H9 (cell line): ENCODE data around the gene TMEM44. TPM values are rescaled to one million over a fixed set of nuclear protein-coding genes. Genes with fewer than 3 reads are reported as not detected.
"Not testable (repeated sequence)": the region's sequence is repeated elsewhere in the genome, so short reads cannot be mapped to it uniquely, and the experiment has no call there.

Experiments used
- DNase-seq: peaks from one replicate; pipeline ENCODE4 v3.0.0-alpha.2; 2017
- H2AFZ ChIP-seq: one replicate; pipeline ENCODE4 v1.6.1; 2013; ENCODE audit warnings: mild to moderate bottlenecking, low read length, control low read depth, moderate library complexity
- H2AK5ac ChIP-seq: 2 replicates; pipeline ENCODE4 v1.6.1; 2013; ENCODE audit warnings: low read length, control low read depth, mixed read lengths; ENCODE audit not compliant: insufficient read length
- H2BK120ac ChIP-seq: one replicate; pipeline ENCODE4 v1.6.1; 2013; ENCODE audit warnings: low read depth, mild to moderate bottlenecking, low read length, control low read depth, inconsistent platforms; ENCODE audit not compliant: poor library complexity, severe bottlenecking
- H2BK12ac ChIP-seq: 2 replicates; pipeline ENCODE4 v1.6.1; 2013; ENCODE audit warnings: low read length, control low read depth, mixed read lengths, low read depth; ENCODE audit not compliant: insufficient read length
- H2BK15ac ChIP-seq: 2 replicates; pipeline ENCODE4 v1.6.1; 2013; ENCODE audit warnings: low read depth, low read length, control low read depth
- H2BK20ac ChIP-seq: one replicate; pipeline ENCODE4 v1.6.1; 2013; ENCODE audit warnings: low read depth, mild to moderate bottlenecking, low read length, control low read depth, inconsistent platforms; ENCODE audit not compliant: poor library complexity, severe bottlenecking
- H2BK5ac ChIP-seq: 2 replicates; pipeline ENCODE4 v1.6.1; 2013; ENCODE audit warnings: low read length, control low read depth, mixed read lengths; ENCODE audit not compliant: insufficient read length
- H3K14ac ChIP-seq: 2 replicates; pipeline ENCODE4 v1.6.1; 2013; ENCODE audit warnings: low read length, control low read depth; ENCODE audit not compliant: insufficient read depth
- H3K18ac ChIP-seq: 2 replicates; pipeline ENCODE4 v1.6.1; 2013; ENCODE audit warnings: low read depth, mild to moderate bottlenecking, mixed read lengths, low read length, control low read depth; ENCODE audit not compliant: insufficient read length
- H3K23ac ChIP-seq: 2 replicates; pipeline ENCODE4 v1.6.1; 2013; ENCODE audit warnings: low read length, control low read depth, mixed read lengths, low read depth; ENCODE audit not compliant: insufficient read length
- H3K23me2 ChIP-seq: 2 replicates; pipeline ENCODE4 v1.6.1; 2013; ENCODE audit warnings: low read depth, mild to moderate bottlenecking, mixed read lengths, low read length, control low read depth; ENCODE audit not compliant: insufficient read length, poor library complexity, severe bottlenecking
- H3K27ac ChIP-seq: 2 replicates; pipeline ENCODE4 v1.5.1; 2013; ENCODE audit warnings: low read length, control low read depth, mixed read lengths, low read depth; ENCODE audit not compliant: insufficient read length
- H3K27me3 ChIP-seq: 2 replicates; pipeline ENCODE4 v1.6.1; 2013; ENCODE audit warnings: low read length, control low read depth, inconsistent platforms; ENCODE audit not compliant: insufficient read depth
- H3K4ac ChIP-seq: 2 replicates; pipeline ENCODE4 v1.6.1; 2013; ENCODE audit warnings: low read depth, mild to moderate bottlenecking, control low read depth, inconsistent platforms, low read length, moderate library complexity
- H3K4me1 ChIP-seq: 2 replicates; pipeline ENCODE4 v1.6.1; 2013; ENCODE audit warnings: low read length, control low read depth, inconsistent platforms; ENCODE audit not compliant: insufficient read depth
- H3K4me2 ChIP-seq: 2 replicates; pipeline ENCODE4 v1.6.1; 2013; ENCODE audit warnings: low read length, control low read depth, mixed read lengths; ENCODE audit not compliant: insufficient read length, insufficient read depth
- H3K56ac ChIP-seq: 2 replicates; pipeline ENCODE4 v1.6.1; 2013; ENCODE audit warnings: low read depth, mild to moderate bottlenecking, mixed read lengths, low read length, control low read depth; ENCODE audit not compliant: insufficient read length
- H3K79me1 ChIP-seq: 2 replicates; pipeline ENCODE4 v1.6.1; 2013; ENCODE audit warnings: low read depth, mild to moderate bottlenecking, moderate library complexity, low read length, control low read depth, inconsistent platforms; ENCODE audit not compliant: insufficient read depth, poor library complexity, severe bottlenecking
- H3K79me2 ChIP-seq: 2 replicates; pipeline ENCODE4 v1.6.1; 2013; ENCODE audit warnings: low read length, control low read depth, inconsistent platforms; ENCODE audit not compliant: insufficient read depth
- H3K9ac ChIP-seq: 2 replicates; pipeline ENCODE4 v1.6.1; 2013; ENCODE audit warnings: low read length, control low read depth, mixed read lengths; ENCODE audit not compliant: insufficient read length; ENCODE audit errors: extremely low read depth
- H3K9me3 ChIP-seq: one replicate; pipeline ENCODE4 v1.6.1; 2013; ENCODE audit warnings: low read depth, low read length, inconsistent platforms; ENCODE audit not compliant: control insufficient read depth
- H3T11ph ChIP-seq: one replicate; pipeline ENCODE4 v1.6.1; 2013; ENCODE audit warnings: mild to moderate bottlenecking, low read length, control low read depth, inconsistent platforms
- H4K20me1 ChIP-seq: one replicate; pipeline ENCODE4 v1.6.1; 2013; ENCODE audit not compliant: control insufficient read depth, insufficient read length, insufficient read depth
- H4K5ac ChIP-seq: 2 replicates; pipeline ENCODE4 v1.6.1; 2013; ENCODE audit warnings: low read depth, mild to moderate bottlenecking, mixed read lengths, low read length, control low read depth; ENCODE audit not compliant: insufficient read length
- H4K8ac ChIP-seq: replicated peaks from 2 replicates; pipeline ENCODE4 v1.6.1; 2013; ENCODE audit warnings: low read length, control low read depth, mixed read lengths, low read depth; ENCODE audit not compliant: insufficient read length
- H4K91ac ChIP-seq: 2 replicates; pipeline ENCODE4 v1.6.1; 2013; ENCODE audit warnings: low read depth, mild to moderate bottlenecking, moderate library complexity, mixed read lengths, low read length, control low read depth; ENCODE audit not compliant: insufficient read length
- H3K27ac Mint-ChIP-seq, 3 experiments: 2 replicates in 2 of 3; 3 replicates in 1 of 3; pipeline ENCODE4 v1.8.0; 2020 to 2021; ENCODE audit warnings: mixed read lengths in 3 of 3, mild to moderate bottlenecking in 1 of 3, moderate library complexity in 1 of 3
- H3K27me3 Mint-ChIP-seq: 2 replicates; pipeline ENCODE4 v1.8.0; 2021; ENCODE audit warnings: low read depth, mild to moderate bottlenecking, moderate library complexity, mixed read lengths
- H3K36me3 Mint-ChIP-seq, 3 experiments: 2 replicates in 2 of 3; 3 replicates in 1 of 3; pipeline ENCODE4 v1.8.0; 2020 to 2021; ENCODE audit warnings: low read depth in 3 of 3, mixed read lengths in 3 of 3; ENCODE audit not compliant: insufficient read depth in 1 of 3
- H3K4me1 Mint-ChIP-seq, 2 experiments: 2 replicates each; pipeline ENCODE4 v1.8.0; 2020; ENCODE audit warnings: mixed read lengths in 2 of 2
- H3K4me3 Mint-ChIP-seq, 2 experiments: 2 replicates in 1 of 2; 3 replicates in 1 of 2; pipeline ENCODE4 v1.8.0; 2020 to 2021; ENCODE audit warnings: mild to moderate bottlenecking in 2 of 2, mixed read lengths in 2 of 2, moderate library complexity in 1 of 2
- H3K9me3 Mint-ChIP-seq, 2 experiments: 2 replicates in 1 of 2; 3 replicates in 1 of 2; pipeline ENCODE4 v1.8.0; 2020; ENCODE audit warnings: mild to moderate bottlenecking in 2 of 2, mixed read lengths in 2 of 2, moderate library complexity in 1 of 2
- CTCF ChIP-seq: fragments of 200-600 bp; sonication (generic); conservative IDR thresholded peaks from 3 replicates; pipeline ENCODE4 v1.8.0; 2021; ENCODE audit warnings: antibody characterized with exemption, mild to moderate bottlenecking
- WGBS: extraction: QIAGEN DNeasy Blood & Tissue Kit; methylation state at CpG from one replicate; pipeline ENCODE4 v1.1.7; 2013; ENCODE audit warnings: missing lambda C conversion rate, low lambda C conversion rate, mixed read lengths; ENCODE audit not compliant: insufficient read length; ENCODE audit errors: extremely low coverage; 5-methylcytosine and 5-hydroxymethylcytosine counted together
- total RNA-seq: library from RNA; stranded (reverse); gene quantifications from 2 replicates; pipeline ENCODE4 v1.2.1, GENCODE V29; 2021

TMEM44 gene
- total RNA-seq, 1 experiment from 2014 or later = 19.8 TPM

- Histone ChIP-seq H3K27ac (no peak overlapping the region), H2BK12ac (no peak overlapping the region), H2BK15ac (no peak overlapping the region), H3K9me3 (peaks cover 4% of the 10 kb centered on the region), H3K23me2 (no peaks in the 10 kb centered on the region), H3K79me2 (no peaks in the 10 kb centered on the region), H3T11ph (no peak overlapping the region), H4K91ac (no peak overlapping the region), H2BK120ac (no peak overlapping the region), H2BK5ac (no peak overlapping the region), H3K4me2 (no peak overlapping the region), H3K27me3 (no peaks in the 10 kb centered on the region), H3K4ac (no peak overlapping the region), H3K79me1 (no peaks in the 10 kb centered on the region), H4K5ac (no peak overlapping the region), H3K9ac (no peak overlapping the region), H3K14ac (no peak overlapping the region), H4K8ac (no peak overlapping the region), H3K56ac (no peak overlapping the region), H2AFZ (no peak overlapping the region), H3K23ac (no peak overlapping the region), H4K20me1 (no peaks in the 10 kb centered on the region), H3K18ac (no peak overlapping the region), H2AK5ac (no peak overlapping the region), H3K4me1 (no peaks in the 10 kb centered on the region), H2BK20ac (no peak overlapping the region)
- no peak for TF ChIP-seq CTCF
- peaks cover 0 to 12% of the 10 kb centered on the region in 2 experiments; a peak in 3 of 4 replicates for H3K4me1 Mint-ChIP-seq
- no peak overlapping the region for H3K27ac Mint-ChIP-seq
- no peaks in the 10 kb centered on the region for H3K27me3 Mint-ChIP-seq
- H3K9me3 Mint-ChIP-seq = peaks cover 10 to 18% of the 10 kb centered on the region in 2 experiments
- WGBS = no CpG with 5 or more reads among the region's 4 CpGs
- peak overlapping the region; percentile 86 to 87; a peak in 3 of 5 replicates for H3K4me3 Mint-ChIP-seq
- peaks cover 21 to 33% (median 33%) of the 10 kb centered on the region in 3 experiments for H3K36me3 Mint-ChIP-seq
- DNase-seq = no peak
Observed at GRCh38 chr3:194631696-194632095, 1.5 kb downstream of the TMEM44 start.

GRCh38 chr3:194630681-194631080, 2.5 kb downstream of the TMEM44 start:
- not testable (repeated sequence) for H2BK5ac ChIP-seq, H3K27me3 ChIP-seq, H4K8ac ChIP-seq, H2BK120ac ChIP-seq, H3K9ac ChIP-seq, H2BK15ac ChIP-seq, H4K20me1 ChIP-seq, H3K79me1 ChIP-seq, H2AK5ac ChIP-seq, H3K27ac Mint-ChIP-seq, H4K91ac ChIP-seq, H2BK20ac ChIP-seq, H3K4me2 ChIP-seq, H3K4ac ChIP-seq, H3K14ac ChIP-seq, H4K5ac ChIP-seq, H2BK12ac ChIP-seq, H3K56ac ChIP-seq, H3K79me2 ChIP-seq, H3K4me1 ChIP-seq, DNase-seq, H2AFZ ChIP-seq, H3K27ac ChIP-seq, H3K4me3 Mint-ChIP-seq, H3K9me3 ChIP-seq, H3K18ac ChIP-seq, H3T11ph ChIP-seq, H3K23ac ChIP-seq, H3K27me3 Mint-ChIP-seq, H3K23me2 ChIP-seq
- WGBS = no CpG with 5 or more reads among the region's 29 CpGs
- Mint-ChIP-seq H3K9me3 (peaks cover 10 to 18% of the 10 kb centered on the region in 2 experiments), H3K36me3 (peaks cover 27 to 41% (median 41%) of the 10 kb centered on the region in 3 experiments), H3K4me1 (peaks cover 0 to 12% of the 10 kb centered on the region in 2 experiments; a peak in 3 of 4 replicates)
